OCI-LY1 (cell line): ENCODE results near the gene PEX26.

ENCODE experiments used
- H2AFZ ChIP-seq: fragments of 200-600 bp; sonication (generic), shearing (Covaris generic); 2 replicates; pipeline ENCODE4 v1.6.0; 2014; ENCODE audit warnings: antibody characterized with exemption, mild to moderate bottlenecking, low read length
- H3F3A ChIP-seq: fragments of 200-600 bp; sonication (generic), shearing (Covaris generic); 2 replicates; pipeline ENCODE4 v1.6.0; 2014; ENCODE audit warnings: mild to moderate bottlenecking, antibody characterized with exemption, low read length, moderate library complexity; ENCODE audit not compliant: insufficient read depth
- H3K27ac ChIP-seq: fragments of 200-600 bp; sonication (generic); 2 replicates; pipeline ENCODE4 v1.5.1; 2014; ENCODE audit warnings: low read length, mixed run types, mild to moderate bottlenecking, low read depth; ENCODE audit not compliant: poor library complexity, severe bottlenecking
- H3K27me3 ChIP-seq: fragments of 200-600 bp; sonication (generic); 2 replicates; pipeline ENCODE4 v1.6.0; 2014; ENCODE audit warnings: antibody characterized with exemption, mild to moderate bottlenecking, low read length, moderate library complexity; ENCODE audit not compliant: insufficient read depth
- H3K36me3 ChIP-seq: fragments of 200-600 bp; sonication (generic); 2 replicates; pipeline ENCODE4 v1.6.1; 2014; ENCODE audit warnings: mild to moderate bottlenecking, antibody characterized with exemption, low read length, moderate library complexity, mixed read lengths; ENCODE audit not compliant: insufficient read depth
- H3K4me1 ChIP-seq: fragments of 200-600 bp; sonication (generic); 2 replicates; pipeline ENCODE4 v1.5.1; 2014; ENCODE audit warnings: mild to moderate bottlenecking, low read length, moderate library complexity; ENCODE audit not compliant: insufficient read depth, severe bottlenecking
- H3K4me2 ChIP-seq: fragments of 200-600 bp; sonication (generic), shearing (Covaris generic); 2 replicates; pipeline ENCODE4 v1.6.1; 2014; ENCODE audit warnings: low read length
- H3K4me3 ChIP-seq: fragments of 200-600 bp; sonication (generic); 2 replicates; pipeline ENCODE4 v1.5.1; 2014; ENCODE audit warnings: low read length, low read depth, mild to moderate bottlenecking, mixed read lengths; ENCODE audit not compliant: poor library complexity, severe bottlenecking
- H3K79me2 ChIP-seq: fragments of 200-600 bp; shearing (Covaris generic); 2 replicates; pipeline ENCODE4 v1.6.1; 2016; ENCODE audit warnings: mixed run types, low read length, mixed read lengths; ENCODE audit not compliant: insufficient read depth
- H3K9ac ChIP-seq: fragments of 200-600 bp; sonication (generic), shearing (Covaris generic); 2 replicates; pipeline ENCODE4 v1.6.1; 2014; ENCODE audit warnings: mild to moderate bottlenecking, low read length, mixed read lengths
- H3K9me2 ChIP-seq: fragments of 200-600 bp; sonication (generic), shearing (Covaris generic); 2 replicates; pipeline ENCODE4 v1.6.1; 2014; ENCODE audit warnings: low read depth, mild to moderate bottlenecking, low read length, mixed read lengths
- H3K9me3 ChIP-seq: fragments of 200-600 bp; shearing (Covaris generic); 2 replicates; pipeline ENCODE4 v1.6.1; 2014; ENCODE audit warnings: low read length, mixed read lengths
- H4K20me1 ChIP-seq: fragments of 200-600 bp; sonication (generic), shearing (Covaris generic); 2 replicates; pipeline ENCODE4 v1.6.0; 2016; ENCODE audit warnings: mild to moderate bottlenecking, low read length; ENCODE audit not compliant: insufficient read depth
- CTCF ChIP-seq: fragments of 200-600 bp; sonication (generic), shearing (Covaris generic); IDR thresholded peaks from 2 replicates; pipeline ENCODE4 v1.5.1; 2017; ENCODE audit warnings: mild to moderate bottlenecking, antibody characterized with exemption, low read length, moderate library complexity, mixed read lengths
- EZH2 ChIP-seq: fragments of 200-600 bp; sonication (generic), shearing (Covaris generic); IDR thresholded peaks from 2 replicates; pipeline ENCODE4 v1.8.0; 2017; ENCODE audit warnings: borderline replicate concordance, mixed run types, mild to moderate bottlenecking, antibody characterized with exemption, low read length, moderate library complexity, mixed read lengths

PEX26 gene

GRCh38 chr22:18079706-18080233, 2.0 kb downstream of the PEX26 start:
- no peaks in the 10 kb centered on the region for H3F3A ChIP-seq
- peak overlapping the region; percentile 97 for H3K4me2 ChIP-seq
- 0 out of 2 replicates have a peak, but pooled peaks cover 3% of the 10 kb centered on the region for H3K79me2 ChIP-seq
- no peaks in the 10 kb centered on the region for H3K27me3 ChIP-seq
- TF ChIP-seq CTCF, result no peak
- TF ChIP-seq EZH2, result no peak
- H4K20me1 ChIP-seq, result no peaks in the 10 kb centered on the region
- H3K9ac ChIP-seq, result no peak overlapping the region; the same call in 1 of the 2 replicates
- peak overlapping the region; percentile 95 for H3K4me3 ChIP-seq
- H3K27ac ChIP-seq, result no peak overlapping the region
- no peaks in the 10 kb centered on the region for H3K9me2 ChIP-seq
- peaks cover 48% of the 10 kb centered on the region for H3K36me3 ChIP-seq
- peaks cover 24% of the 10 kb centered on the region for H3K4me1 ChIP-seq
- H3K9me3 ChIP-seq, result no peaks in the 10 kb centered on the region
- H2AFZ ChIP-seq, result no peak overlapping the region

- H3F3A ChIP-seq, result no peaks in the 10 kb centered on the region
- H3K79me2 ChIP-seq, result 0 out of 2 replicates have a peak, but pooled peaks cover 3% of the 10 kb centered on the region
- no peaks in the 10 kb centered on the region for H3K9me3 ChIP-seq
- no peak overlapping the region for H3K9ac ChIP-seq
- no peaks in the 10 kb centered on the region for H4K20me1 ChIP-seq
- no peak overlapping the region for H3K4me2 ChIP-seq
- no peak overlapping the region for H3K27ac ChIP-seq
- TF ChIP-seq CTCF, result no peak
- TF ChIP-seq EZH2, result no peak
- H2AFZ ChIP-seq, result no peak overlapping the region
- no peak overlapping the region for H3K4me3 ChIP-seq
- H3K9me2 ChIP-seq, result no peaks in the 10 kb centered on the region
- H3K36me3 ChIP-seq, result peaks cover 64% of the 10 kb centered on the region
- no peaks in the 10 kb centered on the region for H3K27me3 ChIP-seq
- peaks cover 21% of the 10 kb centered on the region for H3K4me1 ChIP-seq
Observed at GRCh38 chr22:18081416-18081815, 3.6 kb downstream of the PEX26 start.

GRCh38 chr22:18082467-18082866, 4.7 kb downstream of the PEX26 start:
- H3K27ac ChIP-seq, result no peak overlapping the region
- H4K20me1 ChIP-seq, result no peaks in the 10 kb centered on the region
- H3K9me3 ChIP-seq, result no peaks in the 10 kb centered on the region
- TF ChIP-seq CTCF (no peak), EZH2 (no peak)
- no peaks in the 10 kb centered on the region for H3K9me2 ChIP-seq
- H3K9ac ChIP-seq, result no peak overlapping the region
- H3K36me3 ChIP-seq, result peaks cover 72% of the 10 kb centered on the region
- no peaks in the 10 kb centered on the region for H3K27me3 ChIP-seq
- no peak overlapping the region for H3K4me3 ChIP-seq
- 0 out of 2 replicates have a peak, but pooled peaks cover 3% of the 10 kb centered on the region for H3K79me2 ChIP-seq
- peaks cover 16% of the 10 kb centered on the region for H3K4me1 ChIP-seq
- no peak overlapping the region for H3K4me2 ChIP-seq
- no peaks in the 10 kb centered on the region for H3F3A ChIP-seq
- no peak overlapping the region for H2AFZ ChIP-seq
